SK-N-SH (cell line): Measurements from ENCODE around the gene FHOD3. TPM values are rescaled to one million over a fixed set of nuclear protein-coding genes. Genes with fewer than 3 reads are reported as not detected.

Source experiments
- CTCF ChIA-PET: fragments of 300-600, 350-600 bp; formaldehyde crosslinking; extraction: SDS; loops from one replicate; lab custom pipeline; 2021; lab: Yijun Ruan, JAX
- POLR2A ChIA-PET: fragments of 350-600 bp; sonication (Branson Sonifier 250); formaldehyde crosslinking; extraction: SDS; loops from one replicate; lab custom pipeline; 2020; ENCODE audit warnings: antibody characterized with exemption, inconsistent platforms; lab: Yijun Ruan, JAX
- DNase-seq: peaks from one replicate; pipeline ENCODE4 v3.0.0; 2012
- H2AFZ ChIP-seq: fragments of 200-600 bp; sonication (generic); 2 replicates; pipeline ENCODE4 v1.8.1; 2016; ENCODE audit warnings: antibody characterized with exemption, mild to moderate bottlenecking, low read depth
- H3F3A ChIP-seq: fragments of 200-600 bp; sonication (generic); replicated peaks from 2 replicates; pipeline ENCODE3; 2016; ENCODE audit warnings: antibody characterized with exemption, mild to moderate bottlenecking; ENCODE audit not compliant: insufficient read depth
- H3K27ac ChIP-seq, 2 experiments: fragments of 200-500 bp in 1 of 2; fragments of 200-600 bp in 1 of 2; sonication (Bioruptor generic) in 1 of 2; sonication (generic), shearing (Covaris generic) in 1 of 2; 2 replicates each; pipeline versions ENCODE4 v1.5.1 to v1.6.1; 2014 to 2016; ENCODE audit warnings: low read depth in 2 of 2, inconsistent platforms in 1 of 2, low read length in 1 of 2, mild to moderate bottlenecking in 1 of 2, mixed read lengths in 1 of 2
- H3K27me3 ChIP-seq: fragments of 200-600 bp; sonication (generic), shearing (Covaris generic); 2 replicates; pipeline ENCODE4 v1.6.1; 2016; ENCODE audit warnings: mixed run types; ENCODE audit not compliant: insufficient read depth
- H3K36me3 ChIP-seq, 2 experiments: fragments of 200-500 bp in 1 of 2; fragments of 200-600 bp in 1 of 2; sonication (Bioruptor generic) in 1 of 2; sonication (generic) in 1 of 2; replicated peaks in 1 of 2; 2 replicates each; pipeline versions ENCODE3 to v1.5.1; 2014 to 2016; ENCODE audit warnings: low read length in 1 of 2, mild to moderate bottlenecking in 1 of 2; ENCODE audit not compliant: insufficient read depth in 2 of 2, control insufficient read depth in 1 of 2
- H3K4me1 ChIP-seq, 2 experiments: fragments of 200-500 bp in 1 of 2; fragments of 200-600 bp in 1 of 2; sonication (Bioruptor generic) in 1 of 2; sonication (generic), shearing (Covaris generic) in 1 of 2; 2 replicates each; pipeline versions ENCODE4 v1.5.1 to v1.6.1; 2014 to 2016; ENCODE audit warnings: low read depth in 1 of 2, low read length in 1 of 2, mixed run types in 1 of 2; ENCODE audit not compliant: insufficient read depth in 2 of 2, control insufficient read depth in 1 of 2
- H3K4me2 ChIP-seq: fragments of 200-600 bp; sonication (generic), shearing (Covaris generic); 2 replicates; pipeline ENCODE4 v1.6.1; 2017; ENCODE audit warnings: mixed run types
- H3K4me3 ChIP-seq, 2 experiments: fragments of 200-500 bp in 1 of 2; fragments of 200-600 bp in 1 of 2; sonication (Bioruptor generic) in 1 of 2; sonication (generic), shearing (Covaris generic) in 1 of 2; 2 replicates each; pipeline versions ENCODE4 v1.5.1 to v1.8.1; 2014 to 2016; ENCODE audit warnings: low read depth in 2 of 2, inconsistent platforms in 1 of 2, low read length in 1 of 2, mild to moderate bottlenecking in 1 of 2, mixed read lengths in 1 of 2, moderate library complexity in 1 of 2
- H3K79me2 ChIP-seq: fragments of 200-600 bp; sonication (generic); 2 replicates; pipeline ENCODE4 v1.8.1; 2017; ENCODE audit warnings: mild to moderate bottlenecking; ENCODE audit not compliant: insufficient read depth
- H3K9ac ChIP-seq: fragments of 200-600 bp; sonication (generic); 2 replicates; pipeline ENCODE4 v1.6.1; 2017; ENCODE audit warnings: mixed run types
- H3K9me2 ChIP-seq: fragments of 200-600 bp; sonication (generic); 2 replicates; pipeline ENCODE4 v1.6.1; 2017; ENCODE audit warnings: mixed run types
- H3K9me3 ChIP-seq: fragments of 200-600 bp; sonication (generic); 2 replicates; pipeline ENCODE4 v1.6.1; 2017; ENCODE audit warnings: mixed run types, mild to moderate bottlenecking, moderate library complexity
- H4K20me1 ChIP-seq: fragments of 200-600 bp; sonication (generic); 2 replicates; pipeline ENCODE4 v1.6.1; 2017; ENCODE audit warnings: mild to moderate bottlenecking, mixed run types; ENCODE audit not compliant: insufficient read depth
- ELF1 ChIP-seq: IDR thresholded peaks from 2 replicates; pipeline ENCODE4 v1.4.0; 2012
- EZH2phosphoT487 ChIP-seq: fragments of 200-600 bp; sonication (generic); IDR thresholded peaks from 2 replicates; pipeline ENCODE4 v1.6.1; 2017; ENCODE audit warnings: low read depth, mixed run types, mild to moderate bottlenecking, antibody characterized with exemption, moderate library complexity, borderline replicate concordance
- FOSL2 ChIP-seq: IDR thresholded peaks from 2 replicates; pipeline ENCODE4 v1.4.0; 2012; ENCODE audit warnings: low read depth, mild to moderate bottlenecking, moderate library complexity, borderline replicate concordance
- FOXJ3 ChIP-seq: sonication (generic); formaldehyde crosslinking; IDR thresholded peaks from 2 replicates; pipeline ENCODE4 v1.5.1; 2020; ENCODE audit warnings: mild to moderate bottlenecking, missing genetic modification reagents
- FOXM1 ChIP-seq: IDR thresholded peaks from 2 replicates; pipeline ENCODE4 v1.4.0; 2012; ENCODE audit warnings: low read depth, mild to moderate bottlenecking
- GABPA ChIP-seq: IDR thresholded peaks from 2 replicates; pipeline ENCODE4 v1.4.0; 2012; ENCODE audit warnings: low read depth, mild to moderate bottlenecking
- GATA2 ChIP-seq: sonication (generic); formaldehyde crosslinking; IDR thresholded peaks from 2 replicates; pipeline ENCODE4 v1.5.0; 2020; ENCODE audit warnings: mild to moderate bottlenecking, missing genetic modification reagents
- JUND ChIP-seq: IDR thresholded peaks from 2 replicates; pipeline ENCODE4 v1.4.0; 2012
- MXI1 ChIP-seq: IDR thresholded peaks from 2 replicates; pipeline ENCODE4 v1.6.1; 2012; ENCODE audit warnings: mild to moderate bottlenecking, low read depth, low read length, improper control_type of control experiment
- NFIC ChIP-seq: IDR thresholded peaks from 2 replicates; pipeline ENCODE4 v1.4.0; 2012; ENCODE audit warnings: borderline replicate concordance
- PBX3 ChIP-seq: IDR thresholded peaks from 2 replicates; pipeline ENCODE4; 2012
- POLR2AphosphoS5 ChIP-seq: IDR thresholded peaks from 2 replicates; pipeline ENCODE4 v1.6.1; 2012; ENCODE audit warnings: low read depth, low read length
- RAD21 ChIP-seq: IDR thresholded peaks from 2 replicates; pipeline ENCODE4 v1.6.1; 2012; ENCODE audit warnings: mild to moderate bottlenecking, low read length
- RXRA ChIP-seq: IDR thresholded peaks from 2 replicates; pipeline ENCODE4 v1.4.0; 2012; ENCODE audit warnings: low read depth, mild to moderate bottlenecking, borderline replicate concordance
- SIN3A ChIP-seq: IDR thresholded peaks from 2 replicates; pipeline ENCODE4 v1.6.1; 2012; ENCODE audit warnings: low read depth, mild to moderate bottlenecking, low read length, moderate library complexity, borderline replicate concordance
- TAF1 ChIP-seq: IDR thresholded peaks from 2 replicates; pipeline ENCODE4 v1.6.1; 2012; ENCODE audit warnings: low read depth, mild to moderate bottlenecking, low read length, moderate library complexity, borderline replicate concordance
- ZBTB33 ChIP-seq: IDR thresholded peaks from 2 replicates; pipeline ENCODE4 v1.4.0; 2012; ENCODE audit warnings: low read depth, borderline replicate concordance
- whole genome bisulfite sequencing: methylation state at CpG from one replicate; pipeline ENCODE4 v1.1.6; 2017; ENCODE audit warnings: low lambda C conversion rate; 5-methylcytosine and 5-hydroxymethylcytosine counted together
- polyA plus RNA-seq, 3 experiments: library from polyadenylated mRNA; depleted of rRNA; stranded (reverse); fragments of >200 nt; gene quantifications; 2 replicates each; pipeline ENCODE4 v1.2.3, GENCODE V29; 2012
- TF ChIP-seq, protein P1 (sequence below): fragments of 150-350 bp; IDR thresholded peaks from 2 replicates; pipeline ENCODE4 v1.6.1; 2017; ENCODE audit warnings: antibody characterized with exemption, low read length, low read depth, borderline replicate concordance

The FHOD3 gene
- polyA plus RNA-seq, 1 of the 3 experiments (the other 2 are of a cell fraction) = 10.9 TPM

DNA sequence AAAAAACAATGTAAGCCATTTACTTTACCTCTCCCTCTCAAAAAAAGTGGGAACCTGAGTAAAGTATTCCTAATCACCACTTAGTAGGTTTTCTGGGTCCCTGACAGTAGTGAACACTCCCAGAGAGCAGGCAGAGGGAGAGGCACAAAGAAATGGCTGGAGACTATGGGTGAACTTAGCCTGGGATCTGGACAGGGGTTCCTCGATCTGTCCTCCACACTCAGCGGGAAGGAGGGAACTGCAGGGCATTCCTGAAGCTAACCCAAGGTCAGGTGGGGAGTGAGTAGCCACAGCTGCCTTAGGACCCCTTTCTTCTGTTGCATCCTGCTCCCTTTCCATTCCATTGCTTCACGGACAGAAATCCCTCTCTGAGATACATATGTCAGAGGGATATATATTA is 375.9 kb downstream of the FHOD3 start:
- DNase-seq = no peak
- Histone ChIP-seq H3K4me2 (no peak overlapping the region), H3K27ac (no peak overlapping the region), H3K9me3 (peaks cover 7% of the 10 kb centered on the region), H2AFZ (no peak overlapping the region), H3K79me2 (no peaks in the 10 kb centered on the region), H3K4me1 (peaks cover 0 to 4% of the 10 kb centered on the region in 2 experiments; a peak in 2 of 4 replicates), H3K36me3 (peaks cover 7 to 10% of the 10 kb centered on the region in 2 experiments), H4K20me1 (no peaks in the 10 kb centered on the region), H3K9ac (no peak overlapping the region), H3K27me3 (no peaks in the 10 kb centered on the region), H3K9me2 (no peaks in the 10 kb centered on the region), H3F3A (no peaks in the 10 kb centered on the region), H3K4me3 (no peak overlapping the region)
- ChIA-PET CTCF (no interaction called here), POLR2A (no interaction called here)
- 79% methylated on average over 3 of the region's 3 CpGs for WGBS
- TF ChIP-seq, protein P1, sequence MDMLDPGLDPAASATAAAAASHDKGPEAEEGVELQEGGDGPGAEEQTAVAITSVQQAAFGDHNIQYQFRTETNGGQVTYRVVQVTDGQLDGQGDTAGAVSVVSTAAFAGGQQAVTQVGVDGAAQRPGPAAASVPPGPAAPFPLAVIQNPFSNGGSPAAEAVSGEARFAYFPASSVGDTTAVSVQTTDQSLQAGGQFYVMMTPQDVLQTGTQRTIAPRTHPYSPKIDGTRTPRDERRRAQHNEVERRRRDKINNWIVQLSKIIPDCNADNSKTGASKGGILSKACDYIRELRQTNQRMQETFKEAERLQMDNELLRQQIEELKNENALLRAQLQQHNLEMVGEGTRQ = no peak
- TF ChIP-seq FOSL2 = no peak
- no peak for TF ChIP-seq PBX3
- no peak for TF ChIP-seq SIN3A
- TF ChIP-seq EZH2phosphoT487 = no peak
- no peak for TF ChIP-seq ELF1
- no peak for TF ChIP-seq NFIC
- no peak for TF ChIP-seq FOXM1
- no peak for TF ChIP-seq ZBTB33
- no peak for TF ChIP-seq RAD21
- no peak for TF ChIP-seq GATA2
- no peak for TF ChIP-seq MXI1
- no peak for TF ChIP-seq FOXJ3 (CRISPR knock-in tag)
- TF ChIP-seq POLR2AphosphoS5 = no peak
- TF ChIP-seq GABPA = no peak
- TF ChIP-seq RXRA = no peak
- no peak for TF ChIP-seq TAF1
- no peak for TF ChIP-seq JUND
